Ishikawa (cell line): ENCODE measurements around the gene TMEM200A.

ENCODE experiments used
- CEBPB ChIP-seq: IDR thresholded peaks from 2 replicates; pipeline ENCODE4 v1.6.1; 2012
- CREB1 ChIP-seq: IDR thresholded peaks from 2 replicates; pipeline ENCODE4 v1.6.1; 2012; ENCODE audit warnings: low read depth
- EP300 ChIP-seq: IDR thresholded peaks from 2 replicates; pipeline ENCODE4 v1.6.1; 2012; ENCODE audit warnings: borderline replicate concordance
- FOXM1 ChIP-seq: IDR thresholded peaks from 2 replicates; pipeline ENCODE4 v1.6.1; 2012; ENCODE audit warnings: low read depth, borderline replicate concordance
- MAX ChIP-seq: IDR thresholded peaks from 2 replicates; pipeline ENCODE4 v1.6.1; 2012
- NFIC ChIP-seq: IDR thresholded peaks from 2 replicates; pipeline ENCODE4 v1.6.1; 2012
- RAD21 ChIP-seq: IDR thresholded peaks from 2 replicates; pipeline ENCODE4 v1.6.1; 2012; ENCODE audit warnings: low read depth
- REST ChIP-seq: IDR thresholded peaks from 2 replicates; pipeline ENCODE4 v1.6.1; 2012; ENCODE audit warnings: low read depth, mild to moderate bottlenecking
- TAF1 ChIP-seq: IDR thresholded peaks from 2 replicates; pipeline ENCODE4 v1.6.1; 2012; ENCODE audit warnings: low read depth, mild to moderate bottlenecking
- TCF12 ChIP-seq: IDR thresholded peaks from 2 replicates; pipeline ENCODE4 v1.6.1; 2012; ENCODE audit warnings: low read depth
- TEAD4 ChIP-seq: IDR thresholded peaks from 2 replicates; pipeline ENCODE4 v1.6.1; 2012
- USF1 ChIP-seq: IDR thresholded peaks from 2 replicates; pipeline ENCODE4 v1.6.1; 2012
- YY1 ChIP-seq: IDR thresholded peaks from 2 replicates; pipeline ENCODE4 v1.6.1; 2012; ENCODE audit warnings: low read depth
- ZBTB7A ChIP-seq: IDR thresholded peaks from 2 replicates; pipeline ENCODE4 v1.6.1; 2012; ENCODE audit warnings: low read depth

GRCh38 chr6:130466748-130467061, 100.9 kb downstream of the TMEM200A start:
- TF ChIP-seq REST (no peak), TAF1 (no peak), RAD21 (no peak), TCF12 (no peak), YY1 (no peak), USF1 (no peak), MAX (no peak), EP300 (no peak), TEAD4 (no peak), FOXM1 (no peak), CREB1 (no peak), ZBTB7A (no peak), NFIC (no peak), CEBPB (no peak)
